Upper lobe of left lung (tissue), 6 donors: ENCODE data around the gene RUNX2. TPM values are rescaled to one million over a fixed set of nuclear protein-coding genes. Genes with fewer than 3 reads are reported as not detected.

Source experiments
- ATAC-seq, 2 donors: fragments of 200-7000 bp; cut with Tn5 transposase; one replicate each; pipeline ENCODE4 v1.9.1; 2022; ENCODE audit warnings: mild to moderate bottlenecking in 2 of 2, moderate library complexity in 2 of 2; ENCODE audit not compliant: low FRiP score in 2 of 2
- DNase-seq, 2 donors: peaks; one replicate each; pipeline ENCODE4 v3.0.0-alpha.2; 2019 to 2020
- H3K27ac ChIP-seq, 4 donors: fragments of 200-600 bp; sonication (generic); one replicate each; pipeline ENCODE4 v1.5.1; 2016 to 2019
- H3K27me3 ChIP-seq, 4 donors: fragments of 200-600 bp; sonication (generic); one replicate each; pipeline ENCODE4 v1.5.1; 2017 to 2019
- H3K36me3 ChIP-seq, 4 donors: fragments of 200-600 bp; sonication (generic); one replicate each; pipeline ENCODE4 v1.5.1; 2016 to 2019
- H3K4me1 ChIP-seq, 4 donors: fragments of 200-600 bp; sonication (generic); one replicate each; pipeline ENCODE4 v1.5.1; 2018 to 2019
- H3K4me3 ChIP-seq, 4 donors: fragments of 200-600 bp; sonication (generic); one replicate each; pipeline ENCODE4 v1.5.1; 2017 to 2019; ENCODE audit warnings: mild to moderate bottlenecking in 2 of 4, moderate library complexity in 1 of 4
- H3K9me3 ChIP-seq, 4 donors: fragments of 200-600 bp; sonication (generic); one replicate each; pipeline ENCODE4 v1.5.1; 2018 to 2019
- EP300 ChIP-seq, 4 donors: sonication (generic); formaldehyde crosslinking; IDR thresholded peaks; one replicate each; pipeline ENCODE4 v1.5.1; 2017; ENCODE audit warnings: antibody characterized with exemption in 4 of 4, control low read depth in 2 of 4
- POLR2A ChIP-seq, 4 donors: fragments of 450-650 bp; IDR thresholded peaks; one replicate each; pipeline ENCODE4 v1.5.1; 2016 to 2017; ENCODE audit warnings: antibody characterized with exemption in 4 of 4, mild to moderate bottlenecking in 2 of 4
- POLR2AphosphoS5 ChIP-seq, 2 donors: sonication (generic); formaldehyde crosslinking; IDR thresholded peaks; one replicate each; pipeline ENCODE4 v1.5.1; 2017; ENCODE audit warnings: antibody characterized with exemption in 2 of 2
- WGBS, 2 donors: methylation state at CpG; one replicate each; pipeline ENCODE4 v1.1.5; 2017 to 2018; 5-methylcytosine and 5-hydroxymethylcytosine counted together
- total RNA-seq, 6 donors: library from RNA; depleted of rRNA in 4 of 6; stranded (reverse); fragments of >200 nt in 4 of 6; gene quantifications; one replicate each; pipeline versions ENCODE4 v1.1.0 to v1.2.1, GENCODE V29; 2016 to 2021
- TF ChIP-seq, protein P1 (sequence below), 6 experiments: fragments of 450-650 bp in 4 of 6; fragments of 200-600 bp in 2 of 6; sonication (generic) in 2 of 6; IDR thresholded peaks; one replicate each; pipeline ENCODE4 v1.5.1; 2016 to 2019; ENCODE audit warnings: antibody characterized with exemption in 6 of 6
- donor health status: DM: no; HTN: no; CAD: no; lungs with moderate emphysema.
- donor health status: DM: no; HTN: yes; CAD: no; lungs with severe emphysema.

RUNX2 gene
- total RNA-seq, 6 donors from 2014 or later = 2.6 to 12.2 (median 5.5) TPM

DNA sequence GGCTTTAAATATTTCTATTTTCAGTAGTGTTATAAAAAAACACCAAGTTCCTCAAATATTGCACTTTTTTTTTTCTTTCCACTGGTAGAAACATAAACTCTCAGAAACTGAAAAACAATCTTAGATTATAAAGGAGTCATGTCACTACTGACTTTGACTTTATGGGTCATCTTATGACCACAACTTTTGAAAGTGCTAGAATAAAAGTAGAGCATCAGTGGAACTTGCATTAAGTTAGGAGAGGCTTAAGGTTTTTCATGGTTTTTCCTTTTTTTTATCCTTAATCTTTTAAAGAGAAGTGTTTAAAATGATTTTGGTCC, 106.2 kb downstream of the RUNX2 start:
- no peak for ATAC-seq
- TF ChIP-seq EP300 (IDR thresholded peaks at IDR 0.05) (no peak), POLR2AphosphoS5 (IDR thresholded peaks at IDR 0.05) (no peak), POLR2A (IDR thresholded peaks at IDR 0.05) (no peak)
- TF ChIP-seq, protein P1, sequence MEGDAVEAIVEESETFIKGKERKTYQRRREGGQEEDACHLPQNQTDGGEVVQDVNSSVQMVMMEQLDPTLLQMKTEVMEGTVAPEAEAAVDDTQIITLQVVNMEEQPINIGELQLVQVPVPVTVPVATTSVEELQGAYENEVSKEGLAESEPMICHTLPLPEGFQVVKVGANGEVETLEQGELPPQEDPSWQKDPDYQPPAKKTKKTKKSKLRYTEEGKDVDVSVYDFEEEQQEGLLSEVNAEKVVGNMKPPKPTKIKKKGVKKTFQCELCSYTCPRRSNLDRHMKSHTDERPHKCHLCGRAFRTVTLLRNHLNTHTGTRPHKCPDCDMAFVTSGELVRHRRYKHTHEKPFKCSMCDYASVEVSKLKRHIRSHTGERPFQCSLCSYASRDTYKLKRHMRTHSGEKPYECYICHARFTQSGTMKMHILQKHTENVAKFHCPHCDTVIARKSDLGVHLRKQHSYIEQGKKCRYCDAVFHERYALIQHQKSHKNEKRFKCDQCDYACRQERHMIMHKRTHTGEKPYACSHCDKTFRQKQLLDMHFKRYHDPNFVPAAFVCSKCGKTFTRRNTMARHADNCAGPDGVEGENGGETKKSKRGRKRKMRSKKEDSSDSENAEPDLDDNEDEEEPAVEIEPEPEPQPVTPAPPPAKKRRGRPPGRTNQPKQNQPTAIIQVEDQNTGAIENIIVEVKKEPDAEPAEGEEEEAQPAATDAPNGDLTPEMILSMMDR (IDR thresholded peaks at IDR 0.05) = no peak

DNA sequence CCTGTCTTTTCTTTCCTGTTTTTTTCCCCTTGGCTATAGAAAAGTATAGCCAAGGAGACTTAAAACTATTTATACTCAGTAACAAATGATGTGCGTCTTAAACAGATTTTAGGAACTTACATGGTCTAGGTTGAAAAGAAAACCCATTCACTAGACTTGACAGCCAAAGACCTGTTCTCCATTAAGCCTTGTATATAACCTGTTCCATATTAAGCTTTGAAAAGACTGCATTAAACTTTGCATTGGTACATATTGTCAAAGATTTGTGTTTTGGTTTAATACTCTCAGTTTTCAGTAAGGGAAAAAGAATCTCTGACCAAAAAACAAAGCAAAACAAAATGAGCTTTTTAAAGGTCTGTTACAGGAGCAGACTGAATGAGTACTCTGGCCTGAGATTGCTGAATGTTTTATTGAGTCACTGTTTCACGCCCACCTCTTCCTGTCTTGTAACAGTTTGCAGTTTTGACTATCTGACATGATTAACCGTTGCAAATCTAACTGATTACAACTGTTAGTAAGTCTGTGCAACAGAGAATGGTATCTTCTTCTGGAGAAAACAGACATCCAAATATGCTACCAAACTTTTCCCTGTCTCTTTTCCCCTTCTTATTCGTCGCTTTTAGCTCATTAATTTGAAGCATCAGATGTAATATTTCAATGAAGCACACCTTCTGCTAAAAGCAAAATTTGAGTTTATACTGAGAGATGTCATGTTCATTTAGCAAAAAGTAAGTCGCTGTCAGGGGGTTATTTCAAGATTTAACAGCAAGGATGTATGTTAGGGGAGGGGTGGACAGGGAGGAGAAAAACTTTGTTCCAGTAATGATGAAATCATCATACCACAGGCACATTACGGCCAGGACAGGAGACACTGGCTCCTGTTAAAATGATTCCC, 108.7 kb downstream of the RUNX2 start:
- Histone ChIP-seq H3K9me3 (no peaks in the 10 kb centered on the region), H3K4me1 (peaks cover 12 to 28% (median 25%) of the 10 kb centered on the region in 4 donors), H3K27ac (peak overlapping the region in 1 of 4 donors; percentile 5), H3K27me3 (no peaks in the 10 kb centered on the region), H3K4me3 (no peak overlapping the region), H3K36me3 (no peaks in the 10 kb centered on the region)
- ATAC-seq (peak in 1 of 2 donors; percentile 92), DNase-seq (peak in 1 of 2 donors; percentile 33)
- TF ChIP-seq EP300 (IDR thresholded peaks at IDR 0.05) (no peak), POLR2AphosphoS5 (IDR thresholded peaks at IDR 0.05) (peak in 1 of 2 donors; percentile 37)
- 34 to 47% methylated on average over 7 of the region's 7 CpGs for whole genome bisulfite sequencing, 2 donors

More for the DNA sequence above, 106.2 kb downstream of the RUNX2 start:
- no peak overlapping the region for H3K27ac ChIP-seq
- no peaks in the 10 kb centered on the region for H3K27me3 ChIP-seq
- no peaks in the 10 kb centered on the region for H3K36me3 ChIP-seq
- H3K4me3 ChIP-seq = no peak overlapping the region
- DNase-seq = no peak
- H3K4me1 ChIP-seq = peaks cover 12 to 28% (median 25%) of the 10 kb centered on the region in 4 donors
- H3K9me3 ChIP-seq = no peaks in the 10 kb centered on the region

DNA sequence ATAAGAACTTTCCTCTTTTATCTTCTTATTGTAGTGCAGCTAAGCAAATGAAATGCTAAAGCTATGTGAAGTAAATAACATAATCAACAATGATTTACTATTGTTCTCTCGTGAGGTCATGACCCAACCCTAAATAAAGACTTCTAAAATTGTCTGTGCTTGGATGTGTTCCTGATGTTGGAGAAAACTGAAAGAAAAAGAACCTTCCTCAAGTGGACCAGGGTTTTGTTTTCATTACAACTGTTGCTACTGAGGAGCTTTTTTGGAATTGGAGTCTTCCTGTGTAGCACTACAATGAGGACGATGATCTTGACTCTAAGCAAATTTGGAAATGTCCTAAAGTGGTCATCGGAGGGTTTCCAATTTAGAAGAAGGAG, 109.3 kb downstream of the RUNX2 start:
- no peak for DNase-seq
- ATAC-seq = no peak
- H3K27me3 ChIP-seq = no peaks in the 10 kb centered on the region
- no peak for TF ChIP-seq POLR2AphosphoS5 (IDR thresholded peaks at IDR 0.05)
- TF ChIP-seq, protein P1 (IDR thresholded peaks at IDR 0.05) = no peak
- no peak for TF ChIP-seq EP300 (IDR thresholded peaks at IDR 0.05)
- TF ChIP-seq POLR2A (IDR thresholded peaks at IDR 0.05) = no peak
- 57 to 61% methylated on average over 3 of the region's 3 CpGs for WGBS, 2 donors
- no peaks in the 10 kb centered on the region for H3K36me3 ChIP-seq
- H3K4me1 ChIP-seq = peaks cover 12 to 28% (median 25%) of the 10 kb centered on the region in 4 donors
- H3K27ac ChIP-seq = no peak overlapping the region
- no peaks in the 10 kb centered on the region for H3K9me3 ChIP-seq
- H3K4me3 ChIP-seq = no peak overlapping the region

DNA sequence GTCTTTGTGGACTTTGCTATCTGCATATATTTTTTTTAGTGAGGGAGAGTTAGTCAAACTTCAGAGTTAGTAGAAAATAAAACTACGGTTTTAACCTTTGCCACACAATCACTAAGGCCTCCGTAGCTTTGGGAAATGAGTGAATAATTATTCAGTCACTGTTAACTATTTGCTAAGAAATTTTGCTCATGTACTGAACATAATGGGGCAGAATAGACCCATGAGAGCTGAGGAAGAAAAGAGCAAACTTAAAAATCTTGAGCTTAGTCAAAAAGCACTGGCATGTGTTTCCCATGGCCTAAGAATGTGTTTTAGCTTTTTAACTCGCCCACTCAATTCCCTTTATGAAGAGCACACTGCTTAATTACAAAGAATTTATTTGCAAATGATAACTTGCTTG, 110.0 kb downstream of the RUNX2 start:
- no peak overlapping the region for H3K27ac ChIP-seq
- peaks cover 8 to 23% (median 22%) of the 10 kb centered on the region in 4 donors for H3K4me1 ChIP-seq
- H3K36me3 ChIP-seq = no peaks in the 10 kb centered on the region
- 90 to 94% methylated on average over 3 of the region's 3 CpGs for WGBS, 2 donors
- ATAC-seq = no peak
- H3K9me3 ChIP-seq = no peaks in the 10 kb centered on the region
- H3K27me3 ChIP-seq = no peaks in the 10 kb centered on the region
- no peak for DNase-seq
- H3K4me3 ChIP-seq = no peak overlapping the region
- TF ChIP-seq, protein P1 (IDR thresholded peaks at IDR 0.05) = no peak

DNA sequence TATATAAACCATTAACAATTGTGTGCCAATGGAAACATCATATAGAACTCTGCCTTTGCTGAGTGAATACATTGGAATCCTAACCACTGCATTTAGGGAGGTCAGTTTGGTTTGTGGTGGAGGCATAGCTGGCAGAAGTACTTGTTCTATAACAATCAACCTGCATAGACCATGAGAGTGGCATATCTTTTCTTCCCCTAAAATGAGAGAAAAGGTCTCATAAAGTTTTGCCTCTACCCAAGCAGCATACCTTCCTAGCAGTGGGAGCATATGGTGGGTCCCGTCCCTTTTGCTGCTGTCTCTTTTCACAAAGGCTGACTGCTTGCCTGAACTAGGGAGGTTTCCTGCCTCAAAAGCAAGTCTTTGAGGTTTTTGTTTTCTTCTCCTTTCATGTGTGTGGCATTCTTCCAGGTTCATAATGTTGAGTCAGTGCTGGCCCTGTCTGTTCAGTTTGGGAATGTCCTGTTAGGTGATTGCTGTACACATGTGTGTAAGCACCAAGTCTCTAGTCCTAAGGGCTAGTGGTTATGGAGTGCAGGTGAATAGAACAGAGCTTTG, 110.8 kb downstream of the RUNX2 start:
- no peaks in the 10 kb centered on the region for H3K9me3 ChIP-seq
- peaks cover 5 to 21% (median 15%) of the 10 kb centered on the region in 4 donors for H3K4me1 ChIP-seq
- ATAC-seq (no peak), DNase-seq (no peak)
- H3K36me3 ChIP-seq = no peaks in the 10 kb centered on the region
- 77 to 94% methylated on average over 1 of the region's 1 CpG for WGBS, 2 donors
- no peaks in the 10 kb centered on the region for H3K27me3 ChIP-seq
- no peak overlapping the region for H3K4me3 ChIP-seq
- H3K27ac ChIP-seq = no peak overlapping the region
- TF ChIP-seq POLR2AphosphoS5 (IDR thresholded peaks at IDR 0.05) (no peak), EP300 (IDR thresholded peaks at IDR 0.05) (no peak), POLR2A (IDR thresholded peaks at IDR 0.05) (no peak)
- TF ChIP-seq, protein P1 (IDR thresholded peaks at IDR 0.05) = no peak
